K562 (cell line): ENCODE measurements around the gene WASHC2A. TPM values are rescaled to one million over a fixed set of nuclear protein-coding genes. Genes with fewer than 3 reads are reported as not detected.
"Not testable (repeated sequence)": the region's sequence is repeated elsewhere in the genome, so short reads cannot be mapped to it uniquely, and the experiment has no call there.

Experiments
- ATAC-seq: fragments of 200-7000 bp; cut with Tn5 transposase; 3 replicates; pipeline ENCODE4 v1.9.1; 2020; ENCODE audit warnings: moderate library complexity
- BruUV-seq: library from RNA; stranded (reverse); fragments of 400-500 nt; replicated peaks from 2 replicates; lab custom pipeline; 2021; lab: Mats Ljungman, UMichigan
- CTCF ChIA-PET: fragments of 300-600 bp; formaldehyde crosslinking; extraction: SDS; loops from one replicate; lab custom pipeline; 2021; ENCODE audit warnings: low intra/inter-chr PET ratio; lab: Yijun Ruan, JAX
- POLR2A ChIA-PET: fragments of 300-600, 350-650 bp; sonication (Branson Sonifier 250); formaldehyde crosslinking; extraction: SDS; loops from one replicate; lab custom pipeline; 2021; ENCODE audit warnings: antibody characterized with exemption, inconsistent platforms; lab: Yijun Ruan, JAX
- DNase-seq, 4 experiments: peaks; one replicate each; pipeline versions ENCODE4 v3.0.0 to v3.0.0-alpha.2; 2011 to 2018; ENCODE audit warnings: low spot score in 3 of 4, mixed read lengths in 3 of 4; ENCODE audit errors: extremely low read depth in 1 of 4
- FAIRE-seq: peaks from 2 replicates; lab custom pipeline; 2011; peaks lifted over from hg19 to GRCh38; lab: Jason Lieb, UNC
- H2AFZ ChIP-seq: 2 replicates; pipeline ENCODE4 v1.6.0; 2011; ENCODE audit warnings: low read depth, low read length, control low read depth, inconsistent platforms
- H3K27ac ChIP-seq: fragments of 200-600 bp; 3 replicates; pipeline ENCODE4 v1.8.0; 2011; ENCODE audit warnings: low read depth, mild to moderate bottlenecking, control low read depth, inconsistent platforms, low read length, moderate library complexity, mixed read lengths; ENCODE audit errors: extremely low read depth
- H3K27me3 ChIP-seq, 2 experiments: fragments of 300-600 bp in 1 of 2; 2 replicates in 1 of 2; 3 replicates in 1 of 2; pipeline versions ENCODE4 v1.6.0 to v1.8.0; 2011; ENCODE audit warnings: inconsistent platforms in 2 of 2, low read length in 2 of 2, mild to moderate bottlenecking in 1 of 2, mixed read lengths in 1 of 2, moderate library complexity in 1 of 2; ENCODE audit not compliant: control insufficient read depth in 2 of 2, insufficient read depth in 2 of 2
- H3K36me3 ChIP-seq: fragments of 300-600 bp; 3 replicates; pipeline ENCODE4 v1.8.0; 2011; ENCODE audit warnings: mild to moderate bottlenecking, low read length, inconsistent platforms; ENCODE audit not compliant: control insufficient read depth, insufficient read depth
- H3K4me1 ChIP-seq, 2 experiments: fragments of 200-600 bp in 1 of 2; replicated peaks in 1 of 2; 2 replicates in 1 of 2; 3 replicates in 1 of 2; pipeline versions ENCODE4 v1.5.1 to v1.8.0; 2011; ENCODE audit warnings: inconsistent platforms in 2 of 2, low read length in 2 of 2, mild to moderate bottlenecking in 1 of 2, mixed read lengths in 1 of 2, moderate library complexity in 1 of 2; ENCODE audit not compliant: control insufficient read depth in 2 of 2, insufficient read depth in 2 of 2
- H3K4me2 ChIP-seq: 2 replicates; pipeline ENCODE4 v1.6.1; 2011; ENCODE audit warnings: low read length, control low read depth, inconsistent platforms, mixed read lengths; ENCODE audit not compliant: insufficient read depth
- H3K4me3 ChIP-seq: fragments of 200-600 bp; sonication (generic), shearing (Covaris generic); 2 replicates; pipeline ENCODE4 v1.5.1; 2016; ENCODE audit warnings: control low read depth, inconsistent platforms
- H3K79me2 ChIP-seq: fragments of 200-600 bp; 3 replicates; pipeline ENCODE4 v1.8.0; 2011; ENCODE audit warnings: low read length, inconsistent platforms; ENCODE audit not compliant: control insufficient read depth, insufficient read depth
- H3K9ac ChIP-seq, 2 experiments: 2 replicates each; pipeline versions ENCODE4 v1.6.0 to v1.6.1; 2011; ENCODE audit warnings: low read depth in 2 of 2, low read length in 2 of 2, control low read depth in 1 of 2, inconsistent platforms in 1 of 2, mild to moderate bottlenecking in 1 of 2, mixed read lengths in 1 of 2; ENCODE audit not compliant: insufficient read depth in 1 of 2
- H3K9me1 ChIP-seq: one replicate; pipeline ENCODE4 v1.6.0; 2011; ENCODE audit warnings: inconsistent platforms, mild to moderate bottlenecking, low read length, moderate library complexity; ENCODE audit not compliant: control insufficient read depth, insufficient read depth
- H3K9me3 ChIP-seq: replicated peaks from 2 replicates; pipeline ENCODE4 v1.5.1; 2011; ENCODE audit warnings: low read depth, low read length, inconsistent platforms; ENCODE audit not compliant: control insufficient read depth, insufficient read depth
- H4K20me1 ChIP-seq: replicated peaks from 2 replicates; pipeline ENCODE4 v1.6.1; 2011; ENCODE audit warnings: low read length, inconsistent platforms, mixed read lengths; ENCODE audit not compliant: control insufficient read depth, insufficient read depth
- WGBS: fragments of 100-300 bp; shearing (Covaris generic); methylation state at CpG from one replicate; pipeline ENCODE4 v1.1.6; 2016; ENCODE audit warnings: low coverage, mixed read lengths; ENCODE audit not compliant: insufficient coverage; ENCODE audit errors: missing lambda C conversion rate; 5-methylcytosine and 5-hydroxymethylcytosine counted together
- in situ Hi-C: fragments of 300-500 bp; cut with MboI; formaldehyde crosslinking; loops from 4 replicates; pipeline ENCODE4 v1.15.0; 2018; ENCODE audit warnings: inconsistent platforms, mixed read lengths
- intact Hi-C: fragments of 100-400 bp; cut with micrococcal nuclease; formaldehyde crosslinking; loops from 2 replicates; pipeline ENCODE4 v1.14.2; 2022
- polyA plus RNA-seq, 8 experiments: library from polyadenylated mRNA; depleted of rRNA in 4 of 8; stranded (reverse) in 5 of 8; unstranded in 3 of 8; fragments of >200 nt; fragmentation: Nextera tagmentation in 2 of 8; fragmentation: Illumina TruSeq in 1 of 8; extraction: Ambion mirVana in 2 of 8; extraction: Trizol in 1 of 8; gene quantifications; 2 replicates each; pipeline versions ENCODE4 v1.2.1 to v1.2.3, GENCODE V29; 2011 to 2014; ENCODE audit warnings: inconsistent platforms in 1 of 8, missing spikeins in 1 of 8
- total RNA-seq, 7 experiments: library from RNA; depleted of rRNA in 6 of 7; stranded (reverse); fragments of >200 nt in 6 of 7; fragmentation: Illumina TruSeq in 2 of 7; extraction: Trizol in 2 of 7; gene quantifications; 2 replicates each; pipeline versions ENCODE4 v1.2.1 to v1.2.3, GENCODE V29; 2011 to 2021; ENCODE audit warnings: low replicate concordance in 1 of 7

Gene WASHC2A
- total and polyA plus RNA-seq, 9 of the 15 experiments (the other 6 are each of a cell fraction or from before 2014, with no cell fraction given): 4.7 to 42.2 (median 28.7) TPM

GRCh38 chr10:50112419-50113112 is 44.8 kb downstream of the WASHC2A start:
- POLR2A ChIA-PET, CTCF ChIA-PET, H4K20me1 ChIP-seq, H3K9me1 ChIP-seq, H3K79me2 ChIP-seq, H3K27ac ChIP-seq, BruUV-seq, ATAC-seq, H2AFZ ChIP-seq, H3K4me3 ChIP-seq, H3K27me3 ChIP-seq, H3K4me1 ChIP-seq, DNase-seq, in situ Hi-C loops, H3K36me3 ChIP-seq, intact Hi-C loops, H3K9me3 ChIP-seq, H3K4me2 ChIP-seq, FAIRE-seq, H3K9ac ChIP-seq: not testable (repeated sequence)
- 90% methylated on average over 4 of the region's 9 CpGs for WGBS

GRCh38 chr10:50126765-50127164 is 59.0 kb downstream of the WASHC2A start:
- ATAC-seq, H3K4me3 ChIP-seq, H3K27ac ChIP-seq, H3K9ac ChIP-seq, H3K9me3 ChIP-seq, H4K20me1 ChIP-seq, POLR2A ChIA-PET, FAIRE-seq, H3K79me2 ChIP-seq, in situ Hi-C loops, CTCF ChIA-PET, BruUV-seq, H3K36me3 ChIP-seq, H2AFZ ChIP-seq, H3K4me1 ChIP-seq, H3K4me2 ChIP-seq, H3K9me1 ChIP-seq, H3K27me3 ChIP-seq, intact Hi-C loops, DNase-seq: not testable (repeated sequence)
- WGBS: 17% methylated on average over 2 of the region's 2 CpGs

- H3K9ac ChIP-seq, CTCF ChIA-PET, H4K20me1 ChIP-seq, H3K36me3 ChIP-seq, in situ Hi-C loops, POLR2A ChIA-PET, H3K4me2 ChIP-seq, H3K9me3 ChIP-seq, H3K4me3 ChIP-seq, intact Hi-C loops, H3K4me1 ChIP-seq, H3K27me3 ChIP-seq, BruUV-seq, FAIRE-seq, H3K9me1 ChIP-seq, H3K27ac ChIP-seq, H2AFZ ChIP-seq, H3K79me2 ChIP-seq, DNase-seq: not testable (repeated sequence)
- ATAC-seq: peak; percentile 51
- 41% methylated on average over 2 of the region's 5 CpGs for WGBS
Measured at GRCh38 chr10:50127770-50128292, 60.1 kb downstream of the WASHC2A start.
